GM12873 (cell line): Measurements from ENCODE around the gene PPM1K.

ENCODE experiments used
- CTCF ChIP-seq: IDR thresholded peaks from 2 replicates; pipeline ENCODE4 v1.5.1; 2012; ENCODE audit warnings: low read depth, mild to moderate bottlenecking, moderate library complexity, low read length, control low read depth; ENCODE audit not compliant: insufficient read depth; ENCODE audit errors: missing control alignments

The PPM1K gene

GRCh38 chr4:88284439-88285234 lies at the start of gene PPM1K:
TSS of gene PPM1K (minus strand) at chr4:88284561. CDS start at chr4:88278583, 5,978 bp downstream.
- no peak for TF ChIP-seq CTCF

- no peak for TF ChIP-seq CTCF
Measured at GRCh38 chr4:88333741-88334405, 49.5 kb upstream of the PPM1K start.

- TF ChIP-seq CTCF: no peak
Measured at GRCh38 chr4:88327665-88328064, 43.3 kb upstream of the PPM1K start.

GRCh38 chr4:88320780-88321373 lies 36.5 kb upstream of the PPM1K start:
- TF ChIP-seq CTCF: no peak

GRCh38 chr4:88320224-88320779 lies 35.9 kb upstream of the PPM1K start:
- no peak for TF ChIP-seq CTCF

- no peak for TF ChIP-seq CTCF
Measured at GRCh38 chr4:88318751-88319350, 34.5 kb upstream of the PPM1K start.

GRCh38 chr4:88315460-88316017 lies 31.2 kb upstream of the PPM1K start:
- TF ChIP-seq CTCF: no peak
